Amniotic epithelial cell (primary cell): ENCODE results near the gene PPP1R9B.

Experiments
- DNase-seq: peaks from one replicate; pipeline ENCODE4 v3.0.0-alpha.2; 2010; ENCODE audit warnings: low read depth

PPP1R9B gene, protein sequence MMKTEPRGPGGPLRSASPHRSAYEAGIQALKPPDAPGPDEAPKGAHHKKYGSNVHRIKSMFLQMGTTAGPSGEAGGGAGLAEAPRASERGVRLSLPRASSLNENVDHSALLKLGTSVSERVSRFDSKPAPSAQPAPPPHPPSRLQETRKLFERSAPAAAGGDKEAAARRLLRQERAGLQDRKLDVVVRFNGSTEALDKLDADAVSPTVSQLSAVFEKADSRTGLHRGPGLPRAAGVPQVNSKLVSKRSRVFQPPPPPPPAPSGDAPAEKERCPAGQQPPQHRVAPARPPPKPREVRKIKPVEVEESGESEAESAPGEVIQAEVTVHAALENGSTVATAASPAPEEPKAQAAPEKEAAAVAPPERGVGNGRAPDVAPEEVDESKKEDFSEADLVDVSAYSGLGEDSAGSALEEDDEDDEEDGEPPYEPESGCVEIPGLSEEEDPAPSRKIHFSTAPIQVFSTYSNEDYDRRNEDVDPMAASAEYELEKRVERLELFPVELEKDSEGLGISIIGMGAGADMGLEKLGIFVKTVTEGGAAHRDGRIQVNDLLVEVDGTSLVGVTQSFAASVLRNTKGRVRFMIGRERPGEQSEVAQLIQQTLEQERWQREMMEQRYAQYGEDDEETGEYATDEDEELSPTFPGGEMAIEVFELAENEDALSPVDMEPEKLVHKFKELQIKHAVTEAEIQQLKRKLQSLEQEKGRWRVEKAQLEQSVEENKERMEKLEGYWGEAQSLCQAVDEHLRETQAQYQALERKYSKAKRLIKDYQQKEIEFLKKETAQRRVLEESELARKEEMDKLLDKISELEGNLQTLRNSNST

DNA sequence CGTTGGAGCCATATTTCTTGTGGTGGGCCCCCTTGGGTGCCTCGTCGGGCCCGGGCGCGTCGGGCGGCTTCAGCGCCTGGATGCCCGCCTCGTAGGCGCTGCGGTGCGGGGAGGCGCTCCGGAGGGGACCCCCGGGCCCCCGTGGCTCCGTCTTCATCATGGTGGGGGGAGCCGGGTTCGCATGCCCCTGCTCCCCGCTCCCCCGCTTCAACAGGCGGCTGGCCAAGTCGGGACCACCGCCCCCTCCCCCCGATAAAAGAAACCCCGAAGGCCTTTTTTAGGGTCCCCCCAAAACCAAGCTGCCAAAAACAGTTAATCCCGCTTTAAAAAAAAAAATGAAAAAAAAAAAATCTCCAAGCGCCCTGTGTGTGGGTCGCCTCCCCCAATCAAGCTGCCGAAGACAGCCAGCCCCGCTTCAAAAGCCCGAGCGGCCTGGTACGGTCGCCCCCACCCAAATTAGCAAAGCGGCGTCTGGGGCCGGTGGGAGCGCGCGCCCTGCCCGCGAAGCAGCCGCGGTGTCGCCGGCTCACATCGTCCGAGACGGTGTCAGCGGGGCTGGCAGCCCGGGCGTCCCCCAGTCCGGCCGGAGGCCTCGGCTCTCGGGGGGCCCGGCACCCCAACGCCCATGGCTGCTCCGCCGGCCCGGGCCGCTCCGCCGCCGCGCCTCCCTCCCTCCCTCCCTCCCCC, at the start of gene PPP1R9B:
PPP1R9B (minus strand) TSS at position 324 of the 687 bp plus-strand sequence; CDS start at position 160, 164 bp downstream.
- no peak for DNase-seq

DNA sequence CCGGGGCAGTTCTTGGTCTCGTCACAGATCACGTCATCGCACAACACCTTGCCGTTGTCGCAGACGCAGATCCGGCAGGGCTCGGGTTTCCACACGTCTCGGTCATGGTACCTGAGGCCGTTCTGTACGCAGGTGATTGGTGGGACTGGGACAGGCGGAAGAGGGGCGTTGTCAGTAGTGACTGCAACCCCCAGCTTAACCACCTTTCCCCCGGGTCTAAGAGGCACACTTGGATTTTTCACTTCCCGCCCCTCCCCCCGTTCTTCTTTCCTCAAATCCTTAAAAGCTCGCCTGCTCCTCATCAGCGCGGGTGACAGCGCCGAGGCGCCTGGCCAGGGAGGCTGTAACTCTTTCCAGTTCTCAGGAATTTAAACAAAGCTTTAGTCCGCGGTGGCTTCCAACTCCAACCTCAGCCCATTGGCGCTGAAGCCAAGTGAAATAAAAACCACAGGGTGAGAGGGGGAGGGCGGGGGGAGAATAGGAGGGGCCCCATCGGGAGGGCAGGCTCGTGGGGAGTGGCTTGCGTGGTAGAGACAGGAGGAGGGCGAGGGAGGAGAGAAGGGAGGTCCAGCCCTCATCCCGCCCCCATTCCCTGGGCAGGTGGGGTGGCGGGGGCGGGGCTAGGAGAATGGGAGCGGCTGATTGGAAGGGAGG, 49.5 kb upstream of the PPP1R9B start:
- peak; percentile 97 for DNase-seq

DNA sequence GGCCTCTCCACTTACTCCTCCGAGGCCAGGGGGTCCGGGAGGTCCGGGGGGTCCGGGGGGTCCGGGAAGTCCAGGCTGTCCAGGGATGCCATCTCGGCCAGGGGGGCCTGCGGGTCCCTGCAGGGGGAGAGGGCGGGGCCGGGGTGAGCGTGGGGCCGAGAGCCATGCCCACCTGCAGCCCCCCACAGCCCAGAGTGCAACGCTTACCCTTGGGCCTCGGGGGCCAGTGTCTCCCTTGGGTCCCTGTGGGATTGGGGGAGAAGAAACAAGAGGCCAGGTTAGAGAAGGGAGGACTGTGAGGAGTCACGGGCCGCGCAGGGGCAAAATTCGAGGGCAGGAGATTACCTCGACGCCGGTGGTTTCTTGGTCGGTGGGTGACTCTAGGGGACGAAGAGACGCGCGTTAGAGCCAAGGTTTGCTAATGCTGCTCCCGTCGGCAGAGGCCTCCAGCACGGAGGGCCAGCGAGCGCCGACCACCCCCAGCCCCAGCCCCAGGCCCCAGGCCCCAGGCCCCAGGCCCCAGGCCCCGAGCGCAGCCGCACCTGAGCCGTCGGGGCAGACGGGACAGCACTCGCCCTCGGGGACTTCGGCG, 48.8 kb upstream of the PPP1R9B start:
- DNase-seq: no peak

DNA sequence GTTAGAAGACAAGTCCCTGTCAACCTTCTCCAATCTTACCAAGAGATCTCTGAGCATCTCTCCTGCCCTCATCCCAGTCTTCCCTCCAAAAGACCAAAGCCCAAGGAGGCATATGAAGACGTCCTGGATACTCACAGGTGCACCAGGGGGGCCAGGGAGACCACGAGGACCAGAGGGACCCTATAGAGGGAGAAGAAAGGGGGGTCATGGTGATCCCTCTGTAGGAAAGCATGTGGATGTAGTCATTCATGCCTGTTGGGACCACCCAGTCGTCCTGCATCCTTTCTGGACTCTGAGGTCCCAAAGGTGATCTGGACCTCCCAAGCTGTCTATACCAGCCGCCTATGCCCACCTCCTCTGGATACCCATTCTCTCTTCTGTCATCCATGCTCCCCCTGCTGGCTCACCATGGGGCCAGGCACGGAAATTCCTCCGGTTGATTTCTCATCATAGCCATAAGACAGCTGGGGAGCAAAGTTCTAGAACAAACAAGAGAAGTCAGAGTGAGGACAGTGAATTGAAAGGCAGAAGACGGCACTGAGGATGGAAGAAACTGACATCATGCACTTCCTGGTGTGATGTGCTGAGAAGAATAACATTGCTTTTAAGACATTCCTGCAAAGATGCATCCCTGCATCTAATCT, 47.7 kb upstream of the PPP1R9B start:
- DNase-seq: peak; percentile 69

DNA sequence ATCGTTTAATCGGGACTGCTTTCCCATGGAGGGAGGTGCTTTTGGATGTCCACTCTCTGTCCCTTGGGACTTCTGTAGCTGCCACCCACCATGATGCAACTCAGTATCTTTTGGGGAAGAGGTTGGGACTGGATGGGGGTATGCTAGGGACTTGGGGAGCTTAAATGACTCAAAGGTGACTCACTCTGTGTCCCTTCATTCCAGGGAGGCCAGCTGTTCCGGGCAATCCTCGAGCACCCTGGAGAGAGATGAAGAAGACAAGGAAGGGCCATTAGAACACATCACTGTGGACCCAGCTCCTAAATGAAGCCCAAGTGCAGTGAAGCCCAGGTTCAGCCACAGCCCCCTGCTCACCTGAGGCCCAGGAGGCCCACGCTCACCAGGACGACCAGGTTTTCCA, 46.3 kb upstream of the PPP1R9B start:
- no peak for DNase-seq

DNA sequence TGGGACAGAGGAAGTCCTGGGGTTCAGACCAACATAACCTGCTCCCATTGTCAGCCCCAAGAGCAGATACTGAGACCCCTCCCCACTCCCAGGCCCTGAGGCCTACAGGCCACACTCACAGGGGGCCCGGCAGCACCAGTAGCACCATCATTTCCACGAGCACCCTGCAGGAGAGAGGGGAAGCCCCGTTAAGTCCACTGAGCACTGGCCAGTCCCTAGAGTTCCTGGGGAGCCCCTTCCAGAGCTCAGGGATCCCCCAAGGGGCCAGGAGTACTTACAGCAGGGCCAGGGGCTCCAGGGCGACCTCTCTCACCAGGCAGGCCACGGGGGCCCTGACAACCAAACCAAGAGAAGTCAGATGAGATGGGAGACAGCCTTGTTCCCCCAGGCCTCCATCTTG, 45.6 kb upstream of the PPP1R9B start:
- DNase-seq: no peak

DNA sequence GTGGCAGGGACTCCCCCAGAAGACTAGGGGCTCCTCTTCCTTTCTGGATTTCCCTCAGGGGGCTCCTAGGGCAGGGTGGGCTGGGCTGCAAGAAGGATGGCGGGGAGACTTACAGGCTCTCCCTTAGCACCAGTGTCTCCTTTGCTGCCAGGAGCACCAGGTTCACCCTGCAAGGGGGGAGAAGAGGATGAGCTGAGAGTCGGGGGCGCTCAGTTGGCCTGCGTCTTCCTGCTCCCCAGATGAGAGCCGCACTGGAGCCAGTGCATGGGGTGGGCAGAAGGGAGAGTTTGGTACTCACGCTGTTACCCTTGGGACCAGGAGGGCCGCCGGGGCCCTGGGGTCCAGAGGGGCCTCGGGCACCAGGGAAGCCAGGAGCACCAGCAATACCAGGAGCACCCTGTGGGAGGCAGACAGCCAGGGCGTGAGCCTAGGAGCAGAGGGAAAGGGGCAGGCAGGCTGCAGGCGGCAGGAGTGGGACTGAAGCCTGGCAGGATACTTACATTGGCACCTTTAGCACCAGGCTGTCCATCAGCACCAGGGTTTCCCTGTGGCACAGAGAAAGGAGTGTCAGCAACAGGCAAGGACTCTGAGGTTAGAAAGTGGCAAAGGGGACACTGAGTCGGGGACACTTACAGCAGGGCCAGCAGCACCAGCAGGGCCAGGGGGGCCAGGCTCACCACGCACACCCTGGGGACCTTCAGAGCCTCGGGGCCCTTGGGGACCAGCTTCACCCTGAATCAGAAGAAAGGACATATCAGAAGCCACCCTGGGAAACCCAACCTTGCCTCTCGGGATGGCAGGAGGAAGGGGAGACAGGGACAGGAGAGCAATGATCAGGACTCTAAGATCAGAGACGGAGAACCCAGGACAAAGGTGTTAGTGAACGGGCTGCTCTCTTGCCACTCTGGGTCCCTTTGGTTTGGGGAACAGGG, 44.7 kb upstream of the PPP1R9B start:
- no peak for DNase-seq

DNA sequence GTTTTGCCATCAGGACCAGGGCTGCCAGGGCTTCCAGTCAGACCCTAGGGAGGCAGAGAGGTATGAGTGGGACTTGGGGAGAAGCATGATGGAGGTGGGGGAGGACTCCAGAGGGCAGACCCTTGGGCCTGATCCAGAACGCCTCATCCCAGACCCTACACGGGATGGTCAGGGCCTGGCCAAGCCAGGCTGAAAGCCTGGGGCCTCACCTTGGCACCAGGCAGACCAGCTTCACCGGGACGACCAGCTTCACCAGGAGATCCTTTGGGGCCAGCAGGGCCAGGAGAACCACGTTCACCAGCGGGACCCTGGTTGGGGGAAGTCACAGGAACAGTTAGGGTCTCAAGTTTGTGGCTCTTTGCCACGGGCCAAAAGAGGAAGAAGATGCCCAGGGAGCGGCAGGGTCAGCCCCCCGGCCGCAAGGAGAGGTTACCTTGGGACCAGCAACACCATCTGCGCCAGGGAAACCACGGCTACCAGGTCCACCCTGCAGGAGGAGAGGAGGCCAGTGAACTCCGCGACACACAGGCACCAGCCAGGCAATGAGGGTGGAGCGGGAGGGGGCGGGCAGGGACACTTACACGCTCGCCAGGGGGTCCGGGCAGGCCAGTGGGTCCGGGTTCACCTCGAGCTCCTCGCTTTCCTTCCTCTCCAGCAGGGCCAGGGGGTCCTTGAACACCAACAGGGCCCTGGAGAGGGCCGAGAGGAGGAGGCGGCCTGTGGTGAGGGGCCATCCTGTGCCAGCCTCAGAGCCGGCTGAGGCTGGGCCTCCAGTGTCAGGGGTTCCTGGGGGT, 43.9 kb upstream of the PPP1R9B start:
- no peak for DNase-seq

DNA sequence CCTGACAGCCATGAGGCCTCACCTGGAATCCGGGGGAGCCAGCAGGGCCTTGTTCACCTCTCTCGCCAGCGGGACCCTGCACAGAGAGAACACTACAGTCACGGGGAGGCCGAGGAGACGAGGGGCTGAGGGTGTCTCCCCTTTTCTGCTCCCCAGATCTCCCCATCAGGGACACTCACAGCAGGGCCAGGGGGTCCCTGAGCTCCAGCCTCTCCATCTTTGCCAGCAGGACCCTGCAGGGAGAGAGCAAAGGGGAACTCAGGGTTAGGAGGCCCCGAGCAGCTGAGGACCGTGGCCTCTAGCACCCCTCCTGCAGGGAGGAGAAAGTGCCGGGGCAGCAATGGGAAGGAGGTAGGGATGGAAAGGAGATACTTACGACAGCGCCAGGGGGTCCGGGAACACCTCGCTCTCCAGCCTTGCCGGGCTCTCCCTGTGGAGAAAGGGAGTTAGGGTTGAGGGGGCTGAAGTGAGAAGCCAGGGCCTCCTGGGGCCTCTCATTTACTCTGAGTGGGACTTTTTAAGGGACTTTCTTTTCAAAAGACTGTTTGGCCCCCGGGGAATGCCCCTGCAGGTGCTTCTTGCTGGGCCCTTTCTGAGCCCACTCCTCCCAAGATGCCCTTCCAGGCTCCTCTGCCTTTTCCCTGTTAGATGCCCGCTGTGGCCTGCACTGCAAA, 42.3 kb upstream of the PPP1R9B start:
- DNase-seq: no peak

DNA sequence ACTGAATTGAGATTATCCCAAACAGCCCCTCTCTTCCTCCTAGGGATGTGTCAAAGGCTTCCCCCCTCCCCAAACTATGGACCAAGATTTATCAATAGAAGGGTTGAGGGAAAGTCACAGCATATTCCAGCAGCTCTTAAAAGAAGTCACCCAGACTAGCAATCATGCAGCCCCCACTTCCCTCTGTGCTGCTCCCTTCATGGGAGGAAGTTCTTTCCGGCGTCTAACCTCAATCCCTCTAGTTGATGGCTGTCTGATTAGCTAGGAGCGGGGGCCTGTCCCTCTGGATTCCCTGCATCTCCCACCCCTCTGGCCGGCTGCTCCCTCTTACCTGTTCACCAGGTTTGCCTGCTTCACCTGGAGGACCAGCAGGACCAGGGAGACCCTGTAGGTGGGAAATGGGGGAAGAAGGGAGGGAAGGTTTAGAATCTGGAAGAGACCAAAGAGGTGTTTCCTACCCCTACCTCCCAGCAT, 41.7 kb upstream of the PPP1R9B start:
- DNase-seq: no peak

DNA sequence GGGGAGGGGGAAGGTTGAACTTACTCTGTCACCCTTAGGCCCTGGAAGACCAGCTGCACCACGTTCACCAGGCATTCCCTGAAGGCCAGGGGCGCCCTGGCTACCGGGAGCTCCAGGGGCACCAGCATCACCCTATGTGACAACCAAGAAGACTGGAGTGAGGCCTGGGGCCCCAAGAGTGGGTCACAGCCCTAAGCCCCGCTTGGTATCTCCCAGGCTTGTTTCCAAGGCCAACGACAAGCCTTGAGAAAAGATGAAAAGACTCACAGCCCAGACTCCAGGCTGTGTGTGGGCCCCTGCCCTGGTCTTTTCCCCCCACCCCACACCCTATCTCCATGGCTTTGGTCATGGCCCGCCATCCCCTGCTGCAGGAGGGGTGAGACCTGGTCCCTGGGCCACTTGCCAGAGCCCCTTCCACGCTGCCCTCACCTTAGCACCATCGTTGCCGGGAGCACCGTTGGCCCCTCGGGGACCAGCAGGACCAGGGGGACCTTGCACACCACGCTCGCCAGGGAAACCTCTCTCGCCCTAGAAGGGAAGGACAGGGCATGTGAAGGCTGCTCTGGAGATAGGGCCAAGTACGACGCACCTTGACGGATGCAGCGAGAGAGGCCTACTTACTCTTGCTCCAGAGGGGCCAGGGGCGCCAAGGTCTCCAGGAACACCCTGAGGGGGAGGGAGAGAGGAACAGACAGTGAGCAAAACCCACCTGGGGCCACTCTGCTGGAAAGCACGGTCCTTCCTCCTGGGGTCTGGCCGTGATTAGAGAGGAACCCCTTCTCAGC, 41.1 kb upstream of the PPP1R9B start:
- DNase-seq: no peak

DNA sequence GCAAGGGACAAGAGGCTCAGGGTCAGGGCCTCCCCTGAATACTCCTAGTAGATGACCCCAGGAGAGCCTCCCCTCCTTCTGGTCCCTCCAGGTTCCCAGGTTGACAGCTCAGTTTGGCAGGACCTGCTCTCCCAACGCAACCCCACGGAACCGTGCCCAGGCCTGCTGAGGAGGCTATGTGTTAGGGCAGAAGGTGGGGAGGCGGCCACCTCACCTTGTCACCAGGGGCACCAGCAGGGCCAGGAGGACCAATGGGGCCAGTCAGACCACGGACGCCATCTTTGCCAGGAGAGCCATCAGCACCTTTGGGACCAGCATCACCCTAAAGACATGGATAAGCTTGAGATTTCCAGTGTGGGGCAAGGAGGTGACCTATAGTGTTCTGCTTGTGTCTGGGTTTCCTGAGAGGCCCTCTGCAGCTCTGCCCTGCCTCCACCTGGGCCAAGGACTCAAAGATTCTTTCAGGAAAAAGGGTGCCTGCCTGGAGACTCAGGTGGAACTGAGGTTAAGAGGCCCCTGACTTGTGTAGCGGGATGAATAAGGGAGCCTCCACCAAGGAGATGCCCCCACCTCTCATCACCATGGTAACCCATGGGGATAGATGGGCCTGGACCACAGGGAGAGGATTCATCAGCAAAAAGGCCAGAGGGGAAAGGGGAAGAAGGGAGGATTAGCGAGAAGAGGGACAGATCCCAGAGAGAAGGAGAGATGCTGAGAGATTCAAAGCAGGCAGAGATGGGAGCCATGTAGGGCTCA, 40.3 kb upstream of the PPP1R9B start:
- DNase-seq: no peak

DNA sequence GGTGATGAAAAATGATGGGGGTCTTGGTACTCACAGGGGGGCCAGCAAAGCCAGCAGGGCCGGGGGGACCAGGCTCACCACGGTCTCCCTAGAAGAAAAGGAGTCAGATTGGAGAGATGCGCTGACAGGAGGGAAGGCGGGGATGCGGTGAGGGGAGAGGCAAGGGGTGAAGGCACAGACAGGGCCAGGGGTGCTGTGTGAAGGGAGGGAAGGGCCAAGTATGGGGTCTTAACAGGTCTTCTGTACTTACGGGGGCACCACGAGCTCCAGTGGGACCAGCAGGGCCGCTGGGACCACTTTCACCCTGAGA, 39.8 kb upstream of the PPP1R9B start:
- no peak for DNase-seq

DNA sequence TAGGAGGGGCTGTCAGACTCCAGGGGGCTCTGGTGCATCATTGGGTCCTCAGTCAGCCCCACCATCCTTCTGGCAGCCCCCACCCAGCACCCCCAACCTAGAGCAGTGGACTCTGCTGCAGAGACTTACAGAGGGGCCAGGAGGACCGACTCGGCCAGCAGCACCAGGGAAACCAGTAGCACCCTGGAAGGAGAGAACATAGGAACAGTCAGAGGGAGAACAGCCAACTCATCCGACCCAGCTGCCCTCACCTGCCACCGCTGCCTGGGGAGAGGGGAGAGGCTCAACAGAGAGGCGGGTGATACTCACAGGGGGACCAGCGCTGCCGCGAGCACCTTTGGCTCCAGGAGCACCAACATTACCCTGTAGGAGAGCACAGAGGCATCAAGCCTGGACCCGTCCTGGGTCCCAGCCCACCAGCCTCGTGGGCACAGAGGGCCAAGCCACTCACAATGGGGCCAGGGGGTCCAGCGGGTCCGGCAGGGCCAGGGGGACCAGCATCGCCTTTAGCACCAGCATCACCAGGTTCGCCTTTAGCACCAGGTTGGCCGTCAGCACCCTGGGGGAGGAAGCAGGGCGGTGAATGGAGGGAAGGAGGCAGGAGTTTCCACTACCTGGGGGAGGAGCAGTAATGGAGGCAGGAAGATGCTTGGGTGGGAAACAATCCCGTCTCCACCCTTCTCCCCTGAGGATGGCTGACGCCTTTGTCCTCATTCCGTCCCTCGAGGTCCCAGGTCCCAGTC, 39.2 kb upstream of the PPP1R9B start:
- DNase-seq: no peak

DNA sequence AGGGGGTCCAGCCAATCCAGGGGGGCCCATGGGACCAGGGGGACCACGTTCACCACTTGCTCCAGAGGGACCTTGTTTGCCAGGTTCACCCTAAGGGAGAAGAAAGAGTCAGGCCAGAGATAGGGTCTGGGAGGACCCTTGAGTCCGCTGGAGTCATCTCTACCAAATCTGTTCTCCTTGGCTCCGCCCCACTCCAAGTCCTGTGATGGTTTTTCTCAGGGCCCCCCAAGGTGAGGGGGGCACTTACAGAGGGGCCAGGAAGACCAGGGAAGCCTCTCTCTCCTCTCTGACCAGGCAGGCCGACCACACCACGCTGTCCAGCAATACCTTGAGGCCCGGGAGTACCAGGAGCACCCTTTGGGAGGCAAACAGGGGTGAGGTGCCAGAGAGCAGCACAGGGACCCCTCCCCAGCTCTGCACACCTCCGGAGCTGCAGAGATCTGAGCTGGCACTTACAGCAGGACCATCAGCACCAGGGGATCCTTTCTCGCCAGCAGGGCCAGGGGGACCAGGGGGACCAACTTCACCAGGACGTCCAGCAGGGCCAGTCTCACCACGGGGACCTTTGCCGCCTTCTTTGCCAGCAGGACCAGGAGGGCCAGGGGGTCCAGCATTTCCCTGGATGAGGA, 38.6 kb upstream of the PPP1R9B start:
- no peak for DNase-seq

DNA sequence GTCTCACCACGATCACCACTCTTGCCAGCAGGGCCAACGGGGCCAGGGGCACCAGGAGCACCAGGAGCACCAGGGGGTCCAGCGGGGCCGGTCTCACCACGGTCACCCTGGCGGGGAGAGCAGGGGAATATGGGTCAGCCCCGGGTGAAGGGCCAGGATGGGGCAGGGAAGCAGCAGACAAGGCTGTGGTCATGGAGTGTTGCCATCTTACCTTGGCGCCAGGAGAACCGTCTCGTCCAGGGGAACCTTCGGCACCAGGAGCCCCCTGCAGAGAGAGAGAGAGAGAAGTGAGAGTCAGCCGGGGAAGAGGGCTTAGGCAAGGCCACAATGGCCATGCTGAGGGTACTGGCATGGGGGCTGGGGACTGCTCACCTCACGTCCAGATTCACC, 38.0 kb upstream of the PPP1R9B start:
- no peak for DNase-seq
